GM20431 (cell line): Measurements from ENCODE around the gene AACS.

Source experiments
- in situ Hi-C: fragments of 300-500 bp; cut with MseI, MboI; formaldehyde crosslinking; loops from one replicate; pipeline ENCODE4 v1.15.0; 2020; ENCODE audit warnings: low sequenced_read_pairs; ENCODE audit not compliant: unreplicated experiment

AACS gene

DNA sequence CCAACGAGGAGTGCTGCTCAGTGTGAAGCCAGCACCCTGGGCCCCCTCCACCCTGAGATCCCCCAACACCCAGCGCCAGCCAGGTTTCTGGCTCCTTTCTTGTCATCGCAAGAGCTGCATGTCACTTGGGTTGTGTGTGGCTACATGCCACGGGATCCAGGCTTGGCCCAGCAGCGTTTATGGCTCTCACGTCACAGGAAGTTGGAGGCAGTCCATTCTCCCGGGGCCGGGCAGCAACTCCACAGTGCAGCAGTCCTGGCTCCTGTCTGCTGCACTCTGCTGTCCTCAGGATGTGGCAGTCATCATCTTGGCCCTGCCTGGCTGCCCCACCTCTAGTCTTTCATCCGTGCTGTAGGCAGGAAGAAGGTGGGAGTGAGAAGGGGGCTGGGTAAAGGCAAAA lies 78.3 kb downstream of the AACS start:
- in situ Hi-C loops, result no loop called here

DNA sequence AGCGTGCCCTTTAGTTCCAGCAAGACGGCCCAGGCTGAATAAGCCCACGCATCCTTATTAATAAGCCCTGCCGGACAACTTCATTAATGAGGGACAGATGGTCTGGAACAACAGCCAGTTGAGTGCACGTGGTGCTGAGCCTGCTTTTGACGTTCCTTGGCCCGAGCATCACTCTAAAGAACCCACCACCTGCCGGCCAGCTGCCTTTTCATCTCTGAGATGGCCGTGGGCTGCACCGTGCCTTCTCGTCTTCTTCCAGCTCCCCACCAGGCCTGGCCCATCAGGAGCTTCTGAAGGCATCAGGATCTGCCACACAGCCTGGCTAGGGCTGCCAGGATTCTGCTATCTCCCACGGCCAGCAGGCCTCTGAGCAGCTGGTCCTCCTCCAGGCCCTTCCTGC lies 80.0 kb downstream of the AACS start:
- in situ Hi-C loops, result no loop called here

DNA sequence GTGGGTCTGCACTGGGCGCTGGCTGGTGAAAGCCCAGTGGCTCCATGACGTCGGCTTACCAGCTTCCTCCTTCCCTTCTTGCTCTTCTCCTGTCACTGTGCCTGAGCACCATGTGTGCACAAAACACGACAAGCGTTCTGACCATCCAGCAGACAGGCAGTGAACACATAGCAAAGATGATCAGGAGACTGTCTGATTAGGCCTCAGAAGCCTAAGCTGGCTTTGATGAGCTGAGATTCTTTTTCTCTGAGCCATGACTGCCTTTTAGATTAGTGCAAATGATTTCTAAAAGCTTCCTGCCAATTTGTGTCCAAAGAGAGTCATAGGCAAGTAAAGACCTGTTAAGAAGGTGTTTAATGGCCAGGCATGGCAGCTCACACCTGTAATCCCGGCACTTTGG lies 83.1 kb downstream of the AACS start:
- in situ Hi-C loops, result no loop called here

DNA sequence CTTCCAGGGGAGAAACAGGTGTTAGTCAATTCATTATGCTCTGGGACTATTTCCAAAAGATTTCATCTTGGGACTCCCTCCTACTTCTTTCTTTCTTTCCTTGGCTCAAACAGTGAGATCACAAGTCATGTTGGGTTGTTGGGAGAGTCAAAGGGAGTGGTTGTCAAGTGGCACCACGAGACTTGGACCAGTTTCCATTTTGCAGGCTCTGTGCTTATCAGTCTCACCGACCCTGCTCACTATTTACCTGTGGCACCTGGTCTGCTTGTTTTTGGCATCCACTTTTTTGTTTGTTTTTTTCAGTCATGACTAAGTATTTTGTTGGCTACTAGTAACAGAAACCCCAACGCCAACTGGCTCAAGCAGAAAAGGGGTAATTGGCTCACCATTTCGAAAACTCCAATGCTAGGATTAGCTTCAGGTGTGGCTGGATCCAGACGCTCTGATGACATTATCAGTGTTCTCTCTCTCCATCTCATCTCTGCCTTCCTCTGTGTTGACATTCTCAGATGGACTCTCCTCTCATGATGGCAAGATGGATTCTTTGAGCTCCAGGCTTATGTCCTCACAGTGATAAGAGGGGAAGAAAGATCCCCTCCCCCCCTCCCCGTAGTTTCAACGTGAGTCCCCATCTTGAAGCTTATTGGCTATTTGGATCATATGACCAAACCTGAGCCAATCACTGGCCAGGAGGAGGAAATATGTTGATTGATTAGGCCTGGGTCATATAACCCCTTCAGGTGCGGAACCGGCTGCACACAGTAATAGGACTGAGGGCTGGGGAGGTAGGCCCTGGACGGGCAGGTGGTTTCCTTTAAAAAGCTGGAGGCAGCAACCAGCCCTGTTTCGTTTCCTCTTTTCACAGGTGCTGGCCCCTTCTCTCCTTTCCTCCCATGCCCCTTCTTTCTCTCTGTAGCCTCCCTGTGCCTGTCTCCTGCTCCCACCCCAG lies 84.2 kb downstream of the AACS start:
- in situ Hi-C loops, result no loop called here

DNA sequence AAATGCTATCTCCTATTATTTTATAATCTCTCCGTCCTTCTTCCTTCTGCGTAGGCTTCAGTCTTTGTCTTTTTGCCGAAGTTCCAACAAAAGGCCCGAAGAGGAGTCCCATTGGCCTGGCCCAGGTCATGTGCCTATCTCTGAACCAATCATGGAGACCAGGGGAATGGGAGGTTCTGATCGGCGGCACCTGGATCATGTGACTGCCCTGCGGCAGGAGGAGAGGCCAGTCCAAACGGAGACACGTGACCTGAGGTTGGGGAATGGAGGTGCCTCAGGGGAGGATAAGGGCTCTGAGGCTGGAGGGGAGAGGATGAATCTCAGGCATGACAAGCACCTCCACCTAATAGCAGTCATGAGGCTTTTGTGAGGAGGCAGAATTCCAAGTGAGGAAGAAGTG lies 86.0 kb downstream of the AACS start:
- in situ Hi-C loops, result no loop called here

DNA sequence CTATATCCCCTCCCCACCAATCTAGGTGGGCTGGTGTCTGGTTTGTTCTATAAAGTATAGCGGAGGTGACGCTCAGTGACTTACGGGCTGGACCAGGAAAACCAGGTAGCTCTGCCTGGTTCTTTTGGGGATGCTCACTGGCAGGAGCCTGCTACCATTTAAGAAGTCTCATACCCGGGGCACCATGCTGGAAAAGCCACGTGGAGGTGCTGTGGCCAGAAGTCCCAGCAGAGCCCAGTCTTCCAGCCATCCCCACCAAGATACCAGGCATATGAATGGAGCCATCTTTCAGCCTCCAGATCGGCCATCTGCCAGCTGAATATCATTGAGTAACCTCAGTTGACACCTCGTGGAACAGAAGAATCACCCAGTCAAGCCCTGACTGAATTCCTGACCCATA lies 87.2 kb downstream of the AACS start:
- in situ Hi-C loops, result no loop called here

DNA sequence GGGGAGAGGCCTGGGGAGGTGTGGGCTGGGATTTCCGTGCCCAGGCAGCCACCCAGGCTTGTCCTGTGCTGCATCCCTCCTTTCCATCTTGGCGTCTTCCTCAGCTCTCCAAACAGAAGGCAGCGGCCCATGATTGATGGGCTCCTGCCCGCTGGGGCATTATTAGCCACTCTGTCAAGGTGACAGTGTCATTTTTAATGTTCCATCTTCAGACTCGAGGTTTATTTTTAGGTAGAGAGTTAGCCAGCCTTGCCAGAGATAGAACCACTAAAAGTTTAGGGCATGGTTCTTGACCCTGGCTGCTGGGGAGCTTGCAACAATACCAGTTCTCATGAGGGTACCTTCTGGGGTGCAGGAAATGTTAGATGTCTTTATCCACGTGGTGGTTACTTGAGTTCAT lies 90.1 kb downstream of the AACS start:
- in situ Hi-C loops, result no loop called here

DNA sequence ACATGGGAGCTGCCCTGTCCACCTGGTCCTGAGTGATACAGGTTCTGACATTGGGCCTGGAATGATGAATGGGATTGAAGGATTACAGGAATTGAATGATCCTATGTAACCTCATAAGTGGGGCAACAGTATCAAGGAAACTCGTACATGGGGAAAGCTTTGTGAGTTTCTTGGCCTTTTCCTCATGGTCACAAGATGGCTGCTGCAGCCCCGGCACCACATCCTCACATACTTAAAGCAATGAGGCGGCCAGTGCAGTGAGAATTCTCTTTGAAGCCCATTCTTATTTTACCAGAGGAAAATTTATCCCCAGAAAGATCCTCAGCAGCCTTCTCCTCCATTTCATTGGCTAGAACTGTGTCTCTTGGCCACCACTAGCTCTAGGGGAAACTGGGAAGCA lies 91.9 kb downstream of the AACS start:
- in situ Hi-C loops, result no loop called here

DNA sequence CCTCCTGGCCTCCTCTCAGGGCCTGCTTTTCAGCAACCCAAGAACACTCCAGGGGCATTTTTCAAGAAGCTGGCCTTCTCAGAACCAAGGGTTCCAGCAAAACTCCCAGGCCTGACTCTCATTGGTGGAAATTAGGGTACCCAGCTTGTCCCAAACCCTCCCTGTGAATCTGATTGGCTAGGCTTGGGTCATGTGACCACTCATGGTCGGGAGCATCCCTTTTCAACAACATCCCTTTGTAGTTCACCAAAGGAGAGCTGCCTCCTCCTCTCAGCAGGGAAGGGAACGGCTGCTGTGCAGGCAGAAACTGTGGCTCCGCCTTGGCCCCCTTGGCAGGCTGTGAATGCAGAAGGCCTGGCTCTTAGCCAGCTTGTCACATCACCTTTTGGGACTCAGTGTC lies 94.5 kb downstream of the AACS start:
- in situ Hi-C loops, result no loop called here

DNA sequence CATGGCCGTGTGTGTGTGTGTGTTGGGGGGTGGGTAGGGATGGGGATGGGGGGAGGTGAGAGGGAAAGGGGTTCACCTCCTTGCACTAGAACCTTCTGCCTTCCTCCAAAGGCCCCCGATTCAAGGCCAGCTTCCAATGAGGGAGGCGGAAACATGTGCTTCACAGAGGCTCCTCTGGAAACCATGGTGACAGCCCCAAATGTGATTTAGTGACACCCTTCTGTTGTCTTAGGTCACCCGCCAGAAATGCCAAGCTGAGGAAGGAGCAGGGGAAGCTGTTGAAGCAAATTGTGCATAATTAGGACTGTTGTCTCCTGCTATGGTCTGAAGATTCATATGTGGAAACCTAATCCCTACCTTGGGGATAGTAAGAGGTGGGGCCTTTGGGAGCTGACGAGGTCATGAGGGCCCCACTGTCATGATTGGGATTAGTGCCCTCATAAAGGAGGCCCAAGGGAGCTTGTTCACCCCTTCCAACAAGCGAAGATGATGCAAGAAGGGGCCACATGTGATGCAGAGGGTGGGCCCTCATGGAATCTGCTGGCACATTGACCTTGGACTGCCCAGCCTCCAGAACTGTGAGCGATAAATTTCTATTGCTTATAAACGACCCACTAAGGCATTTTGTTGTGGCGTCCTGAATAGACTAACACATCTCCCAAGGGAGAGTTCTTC lies 95.2 kb downstream of the AACS start:
- in situ Hi-C loops, result no loop called here

DNA sequence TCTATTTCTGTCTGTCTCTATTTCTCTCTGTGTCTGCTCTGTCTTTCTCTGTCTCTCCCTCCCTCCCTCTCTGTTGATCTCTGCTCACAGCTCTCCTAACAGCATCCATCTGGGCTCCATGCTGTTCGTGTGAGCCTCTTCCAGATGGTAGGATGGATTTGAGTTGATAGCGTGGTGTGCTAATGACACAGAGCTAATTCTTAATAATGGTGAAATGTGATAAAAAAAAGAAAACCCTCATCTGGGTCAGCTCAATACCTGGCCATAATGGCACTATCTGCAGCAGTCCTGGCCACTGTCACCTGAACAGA lies 96.4 kb downstream of the AACS start:
- in situ Hi-C loops, result no loop called here

DNA sequence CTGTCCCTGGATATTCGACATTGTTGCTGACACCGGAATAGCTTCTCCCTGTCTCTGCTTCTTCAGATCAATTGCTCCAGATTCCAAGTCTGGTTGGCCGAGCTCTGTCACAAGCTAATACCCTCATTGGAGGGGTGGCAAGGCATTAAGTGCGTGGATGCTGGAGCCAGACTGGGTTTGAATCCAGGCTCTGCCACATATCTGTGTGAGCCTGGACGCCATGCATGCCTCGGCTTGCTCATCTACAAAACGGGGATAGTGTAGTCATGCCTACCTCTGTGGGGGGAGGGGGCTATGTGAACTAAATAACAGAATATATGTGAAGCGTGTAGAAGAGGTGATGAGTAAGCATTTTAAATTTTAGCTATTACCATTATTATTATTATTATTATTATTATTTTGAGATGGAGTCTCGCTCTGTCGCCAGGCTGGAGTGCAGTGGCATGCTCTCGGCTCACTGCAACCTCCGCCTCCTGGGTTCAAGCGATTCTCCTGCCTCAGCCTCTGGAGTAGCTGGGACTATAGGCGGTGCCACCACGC lies 97.3 kb downstream of the AACS start:
- in situ Hi-C loops, result no loop called here

DNA sequence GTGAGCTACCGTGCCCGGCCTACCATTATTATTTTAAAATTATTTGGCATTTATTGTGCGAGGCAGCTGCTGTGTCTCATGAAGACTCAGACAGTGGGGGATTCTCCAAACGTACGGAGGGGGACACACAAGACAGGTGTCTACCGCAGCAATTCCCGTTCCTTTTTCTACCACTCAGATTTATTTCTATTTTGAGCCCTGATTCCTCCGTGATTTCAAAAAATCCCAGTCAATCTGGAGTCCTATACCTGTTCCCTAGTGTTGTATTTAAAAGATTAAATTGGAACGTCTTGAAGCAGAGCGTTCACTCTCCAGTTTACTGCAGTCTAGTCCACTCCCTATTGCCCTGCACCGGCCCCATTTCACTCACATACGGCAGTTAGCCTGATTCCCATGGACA lies 97.9 kb downstream of the AACS start:
- in situ Hi-C loops, result no loop called here

DNA sequence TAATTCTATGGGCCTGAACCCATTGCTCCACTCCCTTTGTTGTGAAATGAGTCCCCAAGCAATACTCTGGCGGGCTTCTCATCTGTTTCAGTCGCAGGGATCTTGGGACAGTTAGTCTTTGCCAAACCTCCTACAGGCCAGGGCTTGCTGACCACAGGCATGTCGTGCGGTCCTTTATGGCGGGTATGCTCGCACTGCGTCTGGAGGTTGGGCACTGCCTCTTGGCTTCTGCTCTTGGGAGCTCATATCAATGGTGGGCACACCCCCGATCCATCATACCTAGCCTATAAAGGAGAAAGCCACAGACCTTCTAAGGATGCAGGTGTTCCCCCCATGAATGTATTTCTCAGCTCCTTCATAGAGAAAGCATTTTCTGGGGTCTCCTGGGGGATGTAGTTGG lies 99.3 kb downstream of the AACS start:
- in situ Hi-C loops, result no loop called here

DNA sequence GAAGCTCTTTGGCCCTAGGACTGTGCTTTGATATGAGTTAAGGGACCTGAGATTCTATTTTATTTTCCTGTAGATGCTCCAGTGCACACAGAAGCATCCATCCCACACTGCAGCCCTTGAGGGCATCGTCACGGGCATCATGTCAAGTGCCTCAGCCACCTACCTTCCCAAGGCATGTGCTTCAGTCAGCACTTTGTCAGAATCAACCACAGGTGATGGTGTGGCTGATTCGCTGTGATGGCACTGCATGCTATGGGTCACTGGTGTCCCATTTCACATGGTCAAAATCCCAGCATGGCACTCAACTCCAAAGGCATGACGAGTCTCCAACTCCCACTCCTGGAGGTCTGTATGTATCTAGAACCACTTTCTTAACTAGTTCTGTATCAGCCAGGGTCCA lies 100.8 kb downstream of the AACS start:
- in situ Hi-C loops, result no loop called here

DNA sequence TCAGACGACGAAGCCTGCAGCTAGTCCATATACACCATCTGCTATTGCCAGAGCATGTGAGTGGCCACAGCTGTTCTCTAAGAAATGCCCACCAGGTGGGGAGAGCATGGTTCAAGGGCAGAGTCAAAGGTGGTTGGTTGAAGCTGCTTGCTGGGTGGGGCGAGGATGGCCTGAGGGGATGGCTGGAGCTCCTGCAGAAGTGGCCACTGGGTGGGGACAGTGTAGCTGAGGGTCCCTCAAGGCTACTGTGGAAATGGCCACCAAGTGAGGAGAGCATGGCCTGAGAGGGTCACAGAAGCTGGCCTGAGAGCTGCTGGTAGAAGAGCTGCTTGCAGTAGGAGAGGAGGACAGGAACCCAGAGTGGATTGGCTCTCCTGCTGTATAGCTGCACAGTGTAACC lies 102.4 kb downstream of the AACS start:
- in situ Hi-C loops, result no loop called here

DNA sequence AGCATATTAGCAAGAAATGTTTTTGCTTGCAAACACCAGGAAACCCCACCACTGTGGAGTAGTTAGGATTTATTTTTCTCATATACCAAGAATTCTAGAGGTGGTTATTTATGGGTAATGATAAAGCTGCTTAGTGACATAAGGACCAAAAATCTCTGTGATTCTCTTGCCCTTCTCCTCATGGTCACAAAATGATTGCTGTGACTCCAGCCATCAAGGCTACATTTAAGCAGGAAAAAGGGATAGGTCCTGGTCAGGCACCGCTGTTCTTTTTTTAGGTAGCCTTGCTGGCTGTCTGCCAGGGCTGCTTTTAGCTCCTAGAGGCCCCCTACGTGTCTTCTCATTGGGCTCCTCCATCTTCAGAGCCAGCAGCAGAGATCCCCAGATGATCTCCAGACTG lies 104.2 kb downstream of the AACS start:
- in situ Hi-C loops, result no loop called here

DNA sequence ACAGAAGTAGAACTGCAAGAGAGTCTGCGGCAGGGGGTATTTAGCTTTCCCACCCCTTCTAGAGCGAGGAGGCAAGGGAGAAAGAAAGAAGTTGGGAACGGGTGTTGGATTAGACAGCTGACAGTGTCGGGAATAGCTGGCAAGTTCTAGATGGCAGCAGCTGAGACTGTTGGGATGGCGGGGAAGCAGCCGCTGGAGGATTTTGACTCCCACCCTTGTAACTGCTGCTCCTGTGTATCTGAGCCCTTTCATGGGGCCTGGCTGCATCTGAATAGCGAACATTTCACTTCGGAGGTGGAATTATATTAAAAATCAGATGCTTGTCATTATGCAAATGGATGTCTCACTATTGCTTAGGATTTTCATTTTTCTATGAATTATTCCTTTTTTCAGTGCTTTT lies 104.6 kb downstream of the AACS start:
- in situ Hi-C loops, result loop anchor here (10.0 kb wide), 1 partner anchor 235 kb away; no protein-coding TSS in a partner anchor

DNA sequence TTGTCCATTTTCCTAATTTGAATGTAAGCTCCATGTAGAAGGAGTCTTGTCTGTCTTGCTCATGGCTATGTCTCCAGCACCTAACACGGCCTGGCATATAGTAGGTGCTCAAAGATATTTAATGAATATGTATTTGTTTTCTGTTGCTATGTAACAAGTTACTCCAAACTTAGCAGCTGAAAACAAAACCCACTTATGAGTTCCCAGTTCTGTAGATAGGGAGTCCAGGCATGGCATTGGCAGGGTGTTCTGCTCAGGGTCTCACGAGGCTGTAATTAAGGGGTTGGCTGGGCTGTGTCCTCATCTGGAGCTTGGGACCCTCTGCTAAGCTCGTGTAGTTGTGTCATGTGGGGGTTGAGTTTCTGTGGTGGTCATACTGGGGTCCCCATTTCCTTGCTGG lies 106.0 kb downstream of the AACS start:
- in situ Hi-C loops, result loop anchor here (10.0 kb wide), 1 partner anchor 234 kb away; no protein-coding TSS in a partner anchor

DNA sequence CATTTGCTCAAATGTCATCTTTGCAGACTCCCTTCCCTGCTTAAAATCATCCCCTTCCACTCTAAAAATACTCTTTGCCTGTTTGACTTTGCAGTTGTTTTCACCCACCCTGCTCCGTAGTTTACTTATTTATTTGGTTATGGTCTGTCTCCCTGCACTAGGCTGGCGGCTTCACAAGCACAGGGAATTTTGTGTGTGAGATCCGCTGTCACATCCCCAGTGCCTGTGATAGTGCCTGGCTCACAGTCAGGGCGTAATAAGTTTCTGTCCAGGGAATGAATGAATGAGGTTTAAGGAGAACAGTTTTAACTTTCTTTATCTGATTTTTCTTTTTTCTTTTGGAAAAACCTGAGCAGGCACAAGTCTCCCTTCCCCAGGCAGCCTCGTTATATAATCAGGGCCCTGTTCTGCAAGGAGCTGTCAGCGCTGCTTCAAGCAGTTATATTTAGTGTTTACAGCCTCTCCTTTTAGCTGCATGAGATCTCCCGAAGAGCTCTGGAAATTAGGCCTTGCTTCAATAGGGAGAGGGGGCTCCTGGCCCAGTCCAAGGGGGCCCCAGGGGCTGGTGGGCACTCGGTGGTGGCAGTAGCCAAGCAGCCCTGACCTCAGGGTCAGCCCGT lies 107.1 kb downstream of the AACS start:
- in situ Hi-C loops, result loop anchor here (10.0 kb wide), 1 partner anchor 232 kb away; no protein-coding TSS in a partner anchor

DNA sequence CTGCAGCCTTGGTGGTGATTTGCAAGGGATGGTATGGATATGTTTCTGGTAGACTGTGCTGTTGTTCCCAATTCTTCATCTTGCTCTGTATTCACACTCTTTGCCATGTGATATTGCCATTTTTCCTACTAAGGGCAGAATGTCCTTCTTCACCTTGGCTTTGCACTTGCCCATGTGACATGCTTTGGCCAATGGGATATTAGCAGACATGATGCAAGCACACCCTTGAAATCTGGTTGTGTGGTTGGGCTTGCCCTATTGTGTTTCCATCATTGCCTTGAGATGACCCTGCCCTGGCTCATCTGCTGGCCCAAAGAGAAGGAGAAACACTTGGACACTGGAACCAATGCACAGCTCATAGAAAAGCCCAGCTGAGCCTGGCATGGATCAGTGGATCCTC lies 110.3 kb downstream of the AACS start:
- in situ Hi-C loops, result loop anchor here (10.0 kb wide), 1 partner anchor 229 kb away; no protein-coding TSS in a partner anchor
